Measurements from ENCODE around the gene STAG1. TPM values are rescaled to one million over a fixed set of nuclear protein-coding genes. Genes with fewer than 3 reads are reported as not detected.
"Not testable (repeated sequence)": the region's sequence is repeated elsewhere in the genome, so short reads cannot be mapped to it uniquely, and the experiment has no call there.

STAG1 gene
- total RNA-seq (10 to 100 TPM; 39.7 to 50.7 (median 43.6) TPM), polyA plus RNA-seq (10 to 100 TPM; 18.5 to 19.2 TPM), total RNA-seq (112 reads per million, percentile 86 among the genes with 10 or more reads in this experiment)

DNA sequence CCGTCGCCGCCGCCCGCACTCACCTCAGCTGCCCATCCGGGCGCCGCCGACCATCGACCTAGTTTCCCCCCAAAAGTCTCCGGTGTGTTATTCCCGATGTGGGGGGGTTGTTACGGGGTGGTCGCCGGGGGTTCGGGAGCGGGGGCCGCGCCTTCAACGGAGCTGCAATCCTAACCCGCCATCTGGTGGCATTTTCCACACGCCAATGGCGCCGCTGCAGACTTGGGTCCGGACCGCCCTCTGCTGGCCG is at the start of gene STAG1:
TSS of gene STAG1 (minus strand) at position 207 of the 250 bp plus-strand sequence. CDS start 121,480 bp downstream, outside the sequence.
- Histone ChIP-seq H3K4me1 (ENCODE audit: control insufficient read depth in 2 of 2, insufficient read depth in 2 of 2, low read length in 2 of 2) (peaks cover 20 to 27% of the 10 kb centered on the region in 2 donors), H3K9me3 (ENCODE audit: control insufficient read depth in 2 of 3, low read length in 3 of 3) (no peaks in the 10 kb centered on the region), H3K36me3 (ENCODE audit: control insufficient read depth in 2 of 3, insufficient read depth in 3 of 3, low read length in 3 of 3) (no peaks in the 10 kb centered on the region), H3K27me3 (ENCODE audit: control insufficient read depth in 2 of 2, insufficient read depth in 2 of 2, low read length in 2 of 2) (no peaks in the 10 kb centered on the region), H3K27ac (ENCODE audit: low read depth, low read length) (peak within 1 kb of the TSS; percentile 95), H3K4me3 (ENCODE audit: low read length) (peak within 1 kb of the TSS; percentile 87)
- ChIA-PET CTCF (interaction anchor here (0.5 to 2.9 kb wide), 29 partner anchors 12 to 677 kb away, joined by 3 to 32 read pairs (median 4); partner anchors contain the start of genes MSL2 and NCK1), POLR2A (interaction anchor here (0.6 to 3.5 kb wide), 29 partner anchors 11 to 1422 kb away, joined by 3 to 117 read pairs (median 3); partner anchors contain the start of genes DBR1, MSL2 and NCK1)
- ATAC-seq (no peak), DNase-seq (no peak)
- no peaks in the 10 kb centered on the region for H3K36me3 Mint-ChIP-seq
- peak within 1 kb of the TSS; percentile 68 to 99 (median 92) for H3K4me3 Mint-ChIP-seq
- peaks cover 0 to 2% (median 0%) of the 10 kb centered on the region in 11 donors for H3K9me3 Mint-ChIP-seq
- H3K4me1 Mint-ChIP-seq: peaks cover 38 to 56% (median 48%) of the 10 kb centered on the region in 7 donors
- peak within 1 kb of the TSS; percentile 87 to 98 (median 94) for H3K27ac Mint-ChIP-seq
- intact Hi-C loops (cut with micrococcal nuclease): loop anchor here (1.0 to 10.0 kb wide), 22 partner anchors 18 to 1842 kb away; partner anchors contain the start of genes ARMC8 (in 2 of the 2), MSL2 (in 2 of the 2), NCK1 (in 2 of the 2) and PCCB (in 2 of the 2)
- no peaks in the 10 kb centered on the region for H3K27me3 Mint-ChIP-seq

DNA sequence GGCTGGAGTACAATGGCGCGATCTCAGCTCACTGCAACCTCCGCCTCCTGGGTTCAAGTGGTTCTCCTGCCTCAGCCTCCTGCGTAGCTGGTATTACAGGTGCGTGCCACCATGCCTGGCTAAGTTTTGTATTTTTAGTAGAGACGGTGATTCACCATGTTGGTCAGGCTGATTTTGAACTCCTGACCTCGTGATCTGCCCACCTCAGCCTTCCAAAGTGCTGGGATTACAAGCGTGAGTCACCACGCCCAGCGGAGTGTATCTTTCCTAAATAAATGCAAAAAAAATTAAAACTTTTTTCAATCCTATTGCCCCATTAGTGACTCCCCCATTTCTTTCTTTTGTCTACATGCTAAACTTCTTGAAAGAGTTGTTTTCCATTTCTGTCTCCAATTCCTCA is 49.0 kb upstream of the STAG1 start:
- DNase-seq; H3K4me1 Mint-ChIP-seq; H3K9me3 ChIP-seq (ENCODE audit: control insufficient read depth in 2 of 3, low read length in 3 of 3); H3K27me3 Mint-ChIP-seq; intact Hi-C loops (cut with micrococcal nuclease); H3K36me3 Mint-ChIP-seq; H3K9me3 Mint-ChIP-seq; ATAC-seq; H3K27me3 ChIP-seq (ENCODE audit: control insufficient read depth in 2 of 2, insufficient read depth in 2 of 2, low read length in 2 of 2); H3K27ac Mint-ChIP-seq; H3K27ac ChIP-seq (ENCODE audit: low read depth, low read length); H3K4me3 ChIP-seq (ENCODE audit: low read length); H3K4me1 ChIP-seq (ENCODE audit: control insufficient read depth in 2 of 2, insufficient read depth in 2 of 2, low read length in 2 of 2); H3K36me3 ChIP-seq (ENCODE audit: control insufficient read depth in 2 of 3, insufficient read depth in 3 of 3, low read length in 3 of 3); POLR2A ChIA-PET; H3K4me3 Mint-ChIP-seq: not testable (repeated sequence)
- CTCF ChIA-PET: interaction anchor here (0.5 to 0.6 kb wide), 2 partner anchors 16 to 724 kb away, joined by 3 to 4 read pairs; no protein-coding TSS in a partner anchor

DNA sequence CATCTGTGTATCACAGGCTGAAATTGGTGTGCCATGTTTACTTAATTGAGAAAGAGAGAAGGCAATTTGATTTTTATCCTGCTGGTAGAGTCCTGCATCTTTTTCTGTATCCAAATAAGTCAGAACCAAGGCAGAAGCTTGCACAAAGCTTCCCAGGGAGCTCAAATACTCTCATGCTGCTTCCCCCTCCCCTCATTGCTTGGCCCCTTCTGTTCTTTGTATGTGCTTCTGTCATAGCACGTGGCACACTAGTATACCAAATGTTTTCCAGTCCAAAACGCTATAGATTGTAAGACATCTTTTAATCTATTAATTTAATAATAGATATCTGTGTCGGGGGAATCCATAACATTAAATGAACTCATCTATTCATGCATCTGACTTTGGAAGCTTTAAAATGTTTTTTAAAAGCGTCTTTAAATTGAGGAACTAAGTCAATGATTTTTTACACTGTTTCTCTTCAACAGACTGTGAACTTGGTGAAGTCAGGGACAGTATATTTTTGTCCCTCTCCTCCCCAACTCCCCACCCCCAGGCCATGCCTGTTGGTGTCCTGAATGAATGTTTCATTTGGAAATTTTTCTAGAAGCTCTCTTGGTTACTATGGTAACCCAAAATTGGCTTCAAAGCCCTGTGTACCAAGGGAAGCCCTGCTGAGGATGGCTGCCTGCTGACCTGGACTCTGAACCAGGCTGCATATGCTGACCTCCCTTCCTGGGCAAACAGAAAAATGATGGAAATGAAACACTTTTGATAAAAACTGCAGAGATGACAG is 40.6 kb upstream of the STAG1 start:
- no peaks in the 10 kb centered on the region for H3K9me3 Mint-ChIP-seq
- H3K9me3 ChIP-seq (ENCODE audit: control insufficient read depth in 2 of 3, low read length in 3 of 3): no peaks in the 10 kb centered on the region
- no peaks in the 10 kb centered on the region for H3K36me3 ChIP-seq (ENCODE audit: control insufficient read depth in 2 of 3, insufficient read depth in 3 of 3, low read length in 3 of 3)
- H3K27ac Mint-ChIP-seq: no peak overlapping the region
- peaks cover 0 to 4% (median 0%) of the 10 kb centered on the region in 7 donors for H3K4me1 Mint-ChIP-seq
- H3K36me3 Mint-ChIP-seq: no peaks in the 10 kb centered on the region
- peaks cover 3 to 26% (median 6%) of the 10 kb centered on the region in 5 donors for H3K27me3 Mint-ChIP-seq
- ChIA-PET POLR2A (no interaction called here), CTCF (no interaction called here)
- no peak overlapping the region for H3K4me3 ChIP-seq (ENCODE audit: low read length)
- no peak for DNase-seq
- no peaks in the 10 kb centered on the region for H3K27me3 ChIP-seq (ENCODE audit: control insufficient read depth in 2 of 2, insufficient read depth in 2 of 2, low read length in 2 of 2)
- no peak overlapping the region for H3K4me3 Mint-ChIP-seq
- intact Hi-C loops (cut with micrococcal nuclease): no loop called here
- H3K4me1 ChIP-seq (ENCODE audit: control insufficient read depth in 2 of 2, insufficient read depth in 2 of 2, low read length in 2 of 2): no peaks in the 10 kb centered on the region
- no peak for ATAC-seq
- H3K27ac ChIP-seq (ENCODE audit: low read depth, low read length): no peak overlapping the region

DNA sequence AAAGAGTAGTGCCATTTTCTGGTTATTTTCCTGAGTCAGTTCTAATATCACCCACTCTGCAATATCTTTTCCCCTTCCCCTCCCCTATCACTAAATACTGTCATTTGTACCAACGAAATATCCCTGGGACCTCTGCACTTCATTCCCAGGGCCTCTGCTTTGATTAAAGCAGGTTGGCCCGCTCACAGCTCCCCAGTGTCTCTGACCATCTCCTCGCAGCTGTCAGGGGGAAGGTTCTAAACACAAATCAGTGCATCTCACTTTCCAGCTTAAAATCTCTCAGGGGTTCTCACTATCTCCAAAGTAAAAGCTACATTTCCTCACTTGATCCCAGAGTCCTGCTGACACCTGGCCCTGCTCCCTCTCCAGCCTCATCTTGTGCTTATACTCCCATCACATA is 38.6 kb upstream of the STAG1 start:
- Mint-ChIP-seq H3K9me3 (no peaks in the 10 kb centered on the region), H3K27me3 (peaks cover 3 to 26% (median 6%) of the 10 kb centered on the region in 5 donors), H3K27ac (no peak overlapping the region), H3K4me1 (peaks cover 0 to 14% (median 13%) of the 10 kb centered on the region in 7 donors), H3K36me3 (no peaks in the 10 kb centered on the region), H3K4me3 (no peak overlapping the region)
- H3K27me3 ChIP-seq (ENCODE audit: control insufficient read depth in 2 of 2, insufficient read depth in 2 of 2, low read length in 2 of 2): no peaks in the 10 kb centered on the region
- no peak for ATAC-seq
- intact Hi-C loops (cut with micrococcal nuclease): no loop called here
- peaks cover 0 to 10% of the 10 kb centered on the region in 2 donors for H3K4me1 ChIP-seq (ENCODE audit: control insufficient read depth in 2 of 2, insufficient read depth in 2 of 2, low read length in 2 of 2)
- H3K9me3 ChIP-seq (ENCODE audit: control insufficient read depth in 2 of 3, low read length in 3 of 3): no peaks in the 10 kb centered on the region
- ChIA-PET CTCF (no interaction called here), POLR2A (no interaction called here)
- H3K4me3 ChIP-seq (ENCODE audit: low read length): no peak overlapping the region
- H3K27ac ChIP-seq (ENCODE audit: low read depth, low read length): no peak overlapping the region
- no peak for DNase-seq
- H3K36me3 ChIP-seq (ENCODE audit: control insufficient read depth in 2 of 3, insufficient read depth in 3 of 3, low read length in 3 of 3): no peaks in the 10 kb centered on the region

DNA sequence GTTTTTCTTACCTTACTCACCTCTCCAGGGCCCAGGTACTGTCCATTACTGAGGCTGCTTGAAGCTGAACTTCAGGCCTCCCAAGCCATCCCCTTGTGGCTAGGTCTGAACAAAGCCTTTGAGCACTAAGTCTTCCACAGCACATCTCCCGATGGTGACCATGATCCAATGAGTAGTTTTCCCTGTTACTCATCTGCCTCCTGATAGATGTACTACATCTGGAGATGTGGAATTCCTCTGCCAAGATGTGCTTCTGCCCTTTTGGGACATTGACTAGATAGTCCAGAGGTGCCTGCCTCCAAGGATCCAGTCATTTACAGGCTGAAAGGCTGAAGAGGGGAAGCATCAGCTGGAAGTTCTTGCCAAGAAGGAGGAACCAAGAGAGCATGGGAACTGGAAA is 37.8 kb upstream of the STAG1 start:
- Histone ChIP-seq H3K36me3 (ENCODE audit: control insufficient read depth in 2 of 3, insufficient read depth in 3 of 3, low read length in 3 of 3) (no peaks in the 10 kb centered on the region), H3K27ac (ENCODE audit: low read depth, low read length) (no peak overlapping the region), H3K4me1 (ENCODE audit: control insufficient read depth in 2 of 2, insufficient read depth in 2 of 2, low read length in 2 of 2) (peaks cover 0 to 10% of the 10 kb centered on the region in 2 donors), H3K9me3 (ENCODE audit: control insufficient read depth in 2 of 3, low read length in 3 of 3) (no peaks in the 10 kb centered on the region), H3K27me3 (ENCODE audit: control insufficient read depth in 2 of 2, insufficient read depth in 2 of 2, low read length in 2 of 2) (no peaks in the 10 kb centered on the region), H3K4me3 (ENCODE audit: low read length) (no peak overlapping the region)
- Mint-ChIP-seq H3K36me3 (no peaks in the 10 kb centered on the region), H3K9me3 (no peaks in the 10 kb centered on the region), H3K27ac (no peak overlapping the region), H3K4me1 (peaks cover 0 to 14% (median 13%) of the 10 kb centered on the region in 7 donors), H3K4me3 (no peak overlapping the region), H3K27me3 (peaks cover 2 to 21% (median 6%) of the 10 kb centered on the region in 5 donors)
- POLR2A ChIA-PET: no interaction called here
- intact Hi-C loops (cut with micrococcal nuclease): no loop called here
- no peak for ATAC-seq
- no peak for DNase-seq
- CTCF ChIA-PET: no interaction called here

DNA sequence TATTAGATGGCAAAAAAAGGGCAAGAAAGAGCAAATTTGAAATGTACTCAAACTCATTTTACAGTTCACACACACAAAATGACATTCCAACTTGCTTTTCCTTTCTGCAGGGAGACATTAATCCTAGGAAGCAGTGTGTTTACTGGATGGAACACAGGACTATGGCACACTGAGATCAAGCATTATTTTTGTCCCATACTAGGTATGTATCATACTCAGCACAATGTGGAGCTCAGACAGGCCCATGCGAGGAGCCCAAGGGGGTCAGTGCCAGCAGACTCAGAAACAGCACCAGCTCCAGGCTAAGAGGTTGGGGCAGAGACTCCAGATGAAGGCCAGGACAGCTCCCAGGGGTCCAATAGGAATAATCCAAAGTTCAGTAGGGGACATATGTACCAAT is 36.0 kb upstream of the STAG1 start:
- no peak overlapping the region for H3K27ac ChIP-seq (ENCODE audit: low read depth, low read length)
- DNase-seq (no peak), ATAC-seq (no peak)
- Mint-ChIP-seq H3K27ac (no peak overlapping the region), H3K27me3 (peaks cover 0 to 9% (median 5%) of the 10 kb centered on the region in 5 donors), H3K4me1 (peaks cover 0 to 14% (median 13%) of the 10 kb centered on the region in 7 donors), H3K36me3 (no peaks in the 10 kb centered on the region), H3K4me3 (no peak overlapping the region), H3K9me3 (no peaks in the 10 kb centered on the region)
- H3K36me3 ChIP-seq (ENCODE audit: control insufficient read depth in 2 of 3, insufficient read depth in 3 of 3, low read length in 3 of 3): no peaks in the 10 kb centered on the region
- H3K27me3 ChIP-seq (ENCODE audit: control insufficient read depth in 2 of 2, insufficient read depth in 2 of 2, low read length in 2 of 2): no peaks in the 10 kb centered on the region
- no peak overlapping the region for H3K4me3 ChIP-seq (ENCODE audit: low read length)
- intact Hi-C loops (cut with micrococcal nuclease): no loop called here
- ChIA-PET POLR2A (interaction anchor here (0.6 kb wide), 1 partner anchor 438 kb away, joined by 3 read pairs; no protein-coding TSS in a partner anchor), CTCF (no interaction called here)
- H3K4me1 ChIP-seq (ENCODE audit: control insufficient read depth in 2 of 2, insufficient read depth in 2 of 2, low read length in 2 of 2): peaks cover 0 to 10% of the 10 kb centered on the region in 2 donors
- H3K9me3 ChIP-seq (ENCODE audit: control insufficient read depth in 2 of 3, low read length in 3 of 3): no peaks in the 10 kb centered on the region
